ENCODE results near the gene KCNK4.

DNA sequence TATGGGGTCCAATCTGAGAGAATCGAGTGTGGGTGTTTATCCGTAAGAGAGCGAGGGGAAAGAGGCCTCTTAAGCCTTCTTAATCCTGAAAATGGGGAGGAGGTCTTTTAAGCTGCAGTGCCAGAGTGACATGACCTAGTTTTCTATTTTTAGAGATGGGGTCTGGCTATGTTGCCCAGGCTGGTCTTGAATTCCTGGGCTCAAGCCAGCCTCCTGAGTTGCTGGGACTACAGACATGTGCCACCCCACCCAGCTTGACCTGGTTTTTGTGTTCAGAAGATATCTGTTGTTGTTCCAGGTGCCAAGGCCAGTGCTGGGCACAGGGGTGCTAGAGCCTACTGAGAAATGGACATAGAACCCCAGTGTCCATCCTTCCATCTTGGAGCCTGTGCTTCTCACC is 8.0 kb upstream of the KCNK4 start:
- TF ChIP-seq, protein P1, sequence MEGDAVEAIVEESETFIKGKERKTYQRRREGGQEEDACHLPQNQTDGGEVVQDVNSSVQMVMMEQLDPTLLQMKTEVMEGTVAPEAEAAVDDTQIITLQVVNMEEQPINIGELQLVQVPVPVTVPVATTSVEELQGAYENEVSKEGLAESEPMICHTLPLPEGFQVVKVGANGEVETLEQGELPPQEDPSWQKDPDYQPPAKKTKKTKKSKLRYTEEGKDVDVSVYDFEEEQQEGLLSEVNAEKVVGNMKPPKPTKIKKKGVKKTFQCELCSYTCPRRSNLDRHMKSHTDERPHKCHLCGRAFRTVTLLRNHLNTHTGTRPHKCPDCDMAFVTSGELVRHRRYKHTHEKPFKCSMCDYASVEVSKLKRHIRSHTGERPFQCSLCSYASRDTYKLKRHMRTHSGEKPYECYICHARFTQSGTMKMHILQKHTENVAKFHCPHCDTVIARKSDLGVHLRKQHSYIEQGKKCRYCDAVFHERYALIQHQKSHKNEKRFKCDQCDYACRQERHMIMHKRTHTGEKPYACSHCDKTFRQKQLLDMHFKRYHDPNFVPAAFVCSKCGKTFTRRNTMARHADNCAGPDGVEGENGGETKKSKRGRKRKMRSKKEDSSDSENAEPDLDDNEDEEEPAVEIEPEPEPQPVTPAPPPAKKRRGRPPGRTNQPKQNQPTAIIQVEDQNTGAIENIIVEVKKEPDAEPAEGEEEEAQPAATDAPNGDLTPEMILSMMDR (IDR thresholded peaks at IDR 0.05): no peak
- TF ChIP-seq POLR2A (IDR thresholded peaks at IDR 0.05): no peak

Data from adrenal gland (tissue), 5 donors.